Germinal center (tissue), 1 donor: ENCODE results near the gene PGBD2.
"Not testable (repeated sequence)": the region's sequence is repeated elsewhere in the genome, so short reads cannot be mapped to it uniquely, and the experiment has no call there.

Experiments used
- DNase-seq: peaks from one replicate; pipeline ENCODE4 v3.0.0; 2012; ENCODE audit warnings: mixed read lengths, low spot score

PGBD2 gene

DNA sequence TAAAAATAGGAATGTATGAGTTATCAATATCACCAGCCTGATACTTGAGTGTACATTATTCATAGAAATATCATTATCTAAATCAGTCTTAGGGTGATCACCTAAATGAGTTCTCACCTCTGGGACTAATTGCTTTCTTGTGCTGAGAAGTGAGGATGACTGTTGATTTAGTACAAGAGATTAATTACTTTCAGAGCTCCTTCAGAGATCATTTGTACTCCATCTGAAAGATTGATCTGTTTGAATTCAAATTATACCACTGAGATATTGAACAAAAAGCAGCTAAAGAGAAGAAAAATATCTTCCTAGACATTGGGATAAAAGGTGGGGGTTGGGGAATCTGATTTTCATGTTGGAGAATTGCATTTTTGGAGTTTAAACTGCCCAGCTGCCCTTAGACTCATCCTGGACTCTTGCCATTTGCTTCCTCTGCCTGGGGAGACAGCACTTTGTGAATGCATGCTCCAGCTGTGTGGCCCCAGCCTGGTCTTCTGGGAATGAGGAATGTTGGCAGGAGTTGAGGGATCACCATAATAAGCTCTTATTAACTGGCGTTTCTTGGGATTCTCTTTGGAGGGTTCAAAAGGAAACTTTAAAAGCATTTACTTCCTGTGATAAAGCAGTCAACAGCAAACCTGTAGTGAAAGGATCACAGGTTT, 19.7 kb upstream of the PGBD2 start:
- no peak for DNase-seq

DNA sequence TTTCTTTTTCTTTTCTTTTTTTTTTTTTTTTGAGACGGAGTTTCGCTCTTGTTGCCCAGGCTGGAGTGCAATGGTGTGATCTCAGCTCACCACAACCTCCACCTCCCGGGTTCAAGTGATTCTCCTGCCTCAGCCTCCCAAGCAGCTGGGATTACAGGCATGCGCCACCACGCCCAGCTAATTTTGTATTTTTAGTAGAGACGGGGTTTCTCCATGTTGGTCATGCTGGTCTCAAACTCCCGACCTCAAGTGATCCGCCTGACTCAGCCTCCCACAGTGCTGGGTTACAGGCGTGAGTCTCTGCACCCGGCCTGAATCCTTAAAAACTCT, 16.2 kb upstream of the PGBD2 start:
- not testable (repeated sequence) for DNase-seq

DNA sequence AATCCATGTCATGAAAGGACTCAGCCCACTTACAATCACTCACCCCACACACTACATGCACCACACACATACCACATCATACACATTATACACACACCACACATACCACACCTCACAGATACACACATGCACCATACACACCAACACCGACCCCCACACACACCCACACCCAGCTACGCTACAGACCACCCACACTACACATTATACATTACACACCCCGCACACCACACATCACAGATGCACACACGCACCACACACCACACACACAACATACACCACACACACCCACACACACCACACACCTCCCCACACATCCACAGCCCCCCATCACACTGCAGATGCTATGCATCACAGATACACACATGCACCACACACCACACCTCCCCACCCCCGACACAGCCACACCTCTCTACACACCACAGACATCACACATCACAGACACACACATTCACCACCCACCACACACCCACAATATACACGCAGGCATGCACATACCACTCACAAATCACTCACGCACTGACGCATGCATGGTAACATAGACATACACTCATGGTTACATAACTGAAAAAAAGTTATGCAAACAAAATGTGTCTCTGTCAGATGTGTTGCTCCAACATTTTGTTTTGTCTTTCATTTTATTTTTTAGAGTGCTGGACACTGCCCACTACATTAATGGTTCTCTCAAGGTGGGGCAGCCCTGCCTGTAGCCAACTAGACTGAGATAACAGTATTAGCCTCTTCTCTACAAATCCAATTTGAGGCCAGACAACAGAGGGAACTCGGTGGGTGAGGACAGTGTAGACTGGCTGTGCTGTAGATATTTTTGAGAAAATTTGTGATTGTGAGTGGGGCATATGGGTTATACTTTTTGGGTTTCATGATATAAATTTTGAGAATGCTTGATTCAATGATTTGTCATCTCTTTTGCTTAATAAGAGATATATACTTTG, 15.2 kb upstream of the PGBD2 start:
- DNase-seq = no peak

DNA sequence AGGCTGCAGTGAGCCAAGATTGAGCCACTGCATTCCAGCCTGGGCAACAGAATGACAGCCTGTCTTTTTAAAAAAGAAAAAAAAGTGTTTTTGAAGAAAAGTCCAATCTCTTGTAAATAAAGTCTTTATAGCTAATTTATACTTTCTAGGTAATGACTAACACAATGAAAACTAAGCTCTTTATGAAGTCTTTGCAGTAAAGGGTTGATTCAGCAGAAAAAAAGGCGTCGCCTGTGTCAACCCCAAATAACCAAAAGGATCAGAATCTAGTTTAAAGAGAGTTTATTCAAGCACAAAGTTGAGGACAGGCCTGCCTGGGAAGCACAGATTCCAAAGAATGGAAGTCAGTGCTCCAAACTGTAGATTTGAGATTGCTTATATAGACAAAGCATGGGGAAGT, 14.3 kb upstream of the PGBD2 start:
- no peak for DNase-seq

- no peak for DNase-seq
Observed at GRCh38 chr1:248892590-248892989, 13.4 kb upstream of the PGBD2 start.

- no peak for DNase-seq
Observed at GRCh38 chr1:248894837-248895236, 11.2 kb upstream of the PGBD2 start.

DNA sequence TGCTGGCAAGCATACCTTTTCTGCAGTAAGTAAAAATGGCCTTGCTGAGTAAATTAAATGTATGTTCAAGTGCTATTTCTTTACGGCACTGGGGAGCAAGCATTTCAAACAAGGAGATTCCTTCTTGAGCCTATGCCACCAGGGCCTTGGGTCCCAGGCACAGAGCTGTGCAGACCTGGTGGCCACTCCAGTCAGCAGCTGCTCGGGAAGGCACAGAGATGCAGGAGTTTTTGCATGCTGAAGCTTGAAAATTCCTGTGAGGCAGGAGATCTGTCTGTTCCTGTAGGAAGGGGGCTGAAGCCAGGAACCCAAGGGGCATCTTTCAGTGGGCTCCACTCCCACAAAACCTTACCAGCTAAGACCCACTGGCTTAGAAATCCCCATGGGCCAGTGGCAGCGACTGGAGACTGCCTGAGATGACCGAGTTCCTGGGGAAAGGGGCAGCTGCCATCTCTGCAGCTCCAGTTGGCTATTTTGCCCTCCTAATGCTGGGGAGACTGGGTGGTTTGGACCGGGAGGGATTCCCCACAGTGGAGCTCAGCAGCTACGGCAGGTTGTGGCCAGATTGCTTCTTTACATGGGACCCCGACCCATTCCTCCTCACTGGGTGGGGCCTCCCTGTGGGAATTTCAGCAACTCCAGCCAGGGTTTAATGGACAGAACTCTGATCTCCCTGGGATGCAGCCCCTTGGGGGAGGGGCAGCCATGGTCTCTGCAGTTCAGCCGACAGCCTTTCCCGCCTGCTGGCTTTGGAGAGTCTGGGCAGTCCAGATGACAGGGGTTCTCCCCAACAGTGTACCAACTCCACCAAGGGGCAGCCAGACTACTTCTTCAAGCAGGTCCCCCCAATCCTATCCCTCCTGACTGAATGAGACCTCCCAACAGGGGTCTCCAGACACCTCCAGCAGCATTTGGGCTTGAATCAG, 8.4 kb upstream of the PGBD2 start:
- DNase-seq = no peak

- DNase-seq = no peak
Observed at GRCh38 chr1:248900637-248901036, 5.4 kb upstream of the PGBD2 start.

- no peak for DNase-seq
Observed at GRCh38 chr1:248901578-248901977, 4.5 kb upstream of the PGBD2 start.

DNA sequence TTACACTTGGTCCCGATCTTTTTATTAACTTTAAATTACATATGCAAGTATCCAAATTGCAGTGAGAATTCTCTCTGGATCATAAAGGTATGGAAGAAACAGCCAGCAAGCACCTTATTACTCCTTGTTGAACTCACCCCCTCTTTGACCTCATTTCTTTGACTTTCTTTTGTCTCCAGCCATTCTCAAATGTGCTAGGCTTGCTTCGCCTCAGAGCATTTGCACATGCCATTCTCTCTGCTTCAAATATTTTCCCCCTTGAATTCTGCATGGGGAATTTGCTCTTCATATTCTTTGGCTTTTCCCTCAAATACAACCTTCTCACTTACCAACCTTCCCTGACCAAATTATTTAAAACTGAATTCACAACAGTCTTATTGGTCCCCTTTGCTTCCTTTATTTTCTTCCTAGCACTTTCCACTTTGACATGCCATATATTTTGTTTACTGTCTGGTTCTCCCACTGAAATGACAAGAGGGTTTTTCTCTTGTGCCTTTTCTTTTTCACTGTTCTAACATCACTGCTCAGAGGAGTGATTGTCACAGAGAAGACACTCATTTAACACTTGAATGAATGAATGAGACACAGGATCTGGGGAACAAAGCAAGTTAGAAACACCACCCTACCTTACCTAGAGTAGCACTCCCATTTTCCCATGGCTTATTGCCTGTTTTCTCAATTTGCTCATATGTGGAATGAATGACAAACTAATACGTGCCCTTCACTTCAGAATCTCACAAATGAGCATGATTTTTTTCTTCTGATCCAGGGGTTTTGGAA, 1.4 kb upstream of the PGBD2 start:
- no peak for DNase-seq

GRCh38 chr1:248905662-248906008, 400 bp upstream of the PGBD2 start:
- DNase-seq = no peak

GRCh38 chr1:248906753-248907661, 972 bp downstream of the PGBD2 start:
- no peak for DNase-seq

DNA sequence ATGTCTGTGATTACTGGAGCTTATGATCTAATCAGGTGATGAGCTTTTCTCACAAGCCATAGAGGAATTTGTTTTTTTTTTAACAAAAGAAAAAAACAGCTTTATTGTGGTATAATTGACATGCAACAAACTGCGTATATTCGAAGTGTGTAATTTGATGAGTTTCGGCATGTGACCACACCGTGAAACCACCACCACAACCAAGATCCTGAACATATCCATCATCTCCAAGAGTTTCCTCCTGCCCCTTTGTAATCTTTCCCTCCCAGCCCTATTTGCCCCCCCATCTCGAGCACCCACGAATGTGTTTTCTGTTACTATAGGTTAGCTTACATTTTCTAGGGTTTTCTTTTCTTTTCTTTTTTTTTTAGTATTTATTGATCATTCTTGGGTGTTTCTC, 4.7 kb downstream of the PGBD2 start:
- DNase-seq = no peak

- no peak for DNase-seq
Observed at GRCh38 chr1:248913933-248914332, 7.9 kb downstream of the PGBD2 start.

DNA sequence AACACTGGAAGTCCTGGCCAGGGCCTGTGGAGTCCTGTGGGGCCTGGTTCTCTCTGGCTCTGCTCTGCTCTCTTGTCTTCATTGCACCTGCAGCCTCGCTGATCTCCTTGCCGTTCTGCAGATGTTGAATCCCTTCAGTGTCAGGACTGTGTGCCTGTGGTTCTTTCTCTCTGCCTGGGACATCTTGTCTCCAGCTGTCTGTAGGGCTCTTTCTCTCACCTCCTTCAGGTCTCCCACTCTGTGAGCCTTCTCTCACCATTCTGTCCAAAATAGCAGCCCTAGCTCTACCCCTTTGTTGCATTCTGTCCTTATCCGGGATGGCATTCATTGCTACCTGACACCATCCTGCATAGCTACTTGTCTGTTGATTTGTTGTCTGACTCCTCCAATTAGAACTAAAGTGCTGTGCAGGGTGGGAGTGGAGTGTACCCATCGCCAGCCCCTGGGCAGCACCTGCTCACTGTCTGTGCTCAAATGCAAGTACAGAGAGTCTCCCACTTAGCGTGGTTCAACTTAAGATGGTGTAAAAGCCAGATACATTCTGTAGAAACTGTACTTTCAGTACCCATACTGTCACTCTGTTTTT, 8.9 kb downstream of the PGBD2 start:
- no peak for DNase-seq

DNA sequence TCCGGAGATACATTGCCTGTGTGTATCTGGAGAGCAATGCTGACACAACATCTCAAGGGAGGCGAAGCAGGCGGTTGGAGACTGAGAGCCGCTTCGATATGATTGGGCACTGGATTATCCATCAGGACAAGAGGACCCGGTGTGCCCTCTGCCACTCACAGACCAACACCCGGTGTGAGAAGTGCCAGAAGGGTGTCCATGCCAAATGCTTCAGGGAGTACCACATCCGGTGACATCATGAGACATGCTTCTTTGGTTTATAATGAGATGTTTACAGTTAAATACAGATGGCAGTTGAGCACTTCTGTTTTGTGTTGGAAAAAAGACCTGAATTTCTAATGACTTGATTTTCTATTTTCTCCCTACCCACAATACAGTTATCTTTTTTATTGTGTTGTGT, 12.1 kb downstream of the PGBD2 start:
- DNase-seq = no peak

DNA sequence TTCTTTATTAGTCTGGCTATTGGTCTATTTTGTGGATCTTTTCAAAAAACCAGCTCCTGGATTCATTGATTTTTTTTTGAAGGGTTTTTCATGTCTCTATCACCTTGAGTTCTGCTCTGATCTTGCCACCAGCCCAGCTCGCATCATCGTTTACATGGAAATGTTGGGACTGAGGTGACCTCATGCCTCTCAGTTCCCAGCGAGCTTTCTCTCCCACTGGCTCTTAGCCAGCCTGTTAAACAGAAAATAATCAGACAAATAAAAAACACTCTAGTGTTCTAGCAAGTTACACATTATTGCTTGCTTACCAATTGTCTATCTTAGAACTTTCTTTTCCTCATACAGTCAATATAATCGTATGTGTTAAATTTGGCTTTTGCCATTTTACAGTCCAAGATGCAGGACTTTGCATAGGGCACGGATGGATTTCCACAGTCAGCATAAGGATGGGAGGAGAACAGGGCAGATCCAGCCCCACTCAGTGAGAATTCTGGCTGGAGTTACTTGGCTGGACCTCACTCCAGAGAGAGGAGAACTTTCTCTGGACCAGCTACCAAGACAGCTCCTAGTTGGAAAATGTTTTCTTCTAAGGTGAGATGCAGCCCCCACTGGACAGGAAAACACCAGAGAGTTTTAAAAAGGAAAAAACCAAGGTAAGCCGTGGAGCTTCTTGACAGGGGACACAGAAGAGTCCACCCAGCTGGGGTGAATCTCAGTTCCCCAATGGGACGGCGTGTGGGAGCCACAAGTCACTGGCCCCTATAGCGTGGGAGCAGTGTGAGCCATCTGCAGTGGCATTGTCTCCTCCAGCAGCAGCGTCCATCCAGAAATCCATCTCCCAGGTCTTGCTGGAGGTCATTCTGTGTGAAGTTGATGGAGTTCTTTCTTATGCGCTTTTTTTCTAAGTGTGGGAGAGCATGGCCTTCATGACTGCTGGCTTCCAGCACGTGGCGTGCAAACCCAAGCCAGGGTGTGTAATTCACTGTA, 17.6 kb downstream of the PGBD2 start:
- DNase-seq = no peak

- peak; percentile 65 for DNase-seq
Observed at GRCh38 chr1:248924696-248925532, 18.9 kb downstream of the PGBD2 start.
